ENCODE data around the gene ADAM19.
"Not testable (repeated sequence)": the region's sequence is repeated elsewhere in the genome, so short reads cannot be mapped to it uniquely, and the experiment has no call there.

- not testable (repeated sequence) for TF ChIP-seq CTCF, POLR2A (IDR thresholded peaks at IDR 0.05)
Observed at GRCh38 chr5:157429920-157430319, 145.7 kb downstream of the ADAM19 start.

All from ovary (tissue), 3 donors.